GM19239 (cell line): ENCODE results near the gene PYCARD.

Experiments used
- DNase-seq: peaks from one replicate; pipeline ENCODE4 v3.0.0; 2011; ENCODE audit warnings: low spot score; ENCODE audit not compliant: insufficient read length
- FAIRE-seq: peaks from 2 replicates; lab custom pipeline; 2011; peaks lifted over from hg19 to GRCh38; lab: Jason Lieb, UNC

The PYCARD gene

DNA sequence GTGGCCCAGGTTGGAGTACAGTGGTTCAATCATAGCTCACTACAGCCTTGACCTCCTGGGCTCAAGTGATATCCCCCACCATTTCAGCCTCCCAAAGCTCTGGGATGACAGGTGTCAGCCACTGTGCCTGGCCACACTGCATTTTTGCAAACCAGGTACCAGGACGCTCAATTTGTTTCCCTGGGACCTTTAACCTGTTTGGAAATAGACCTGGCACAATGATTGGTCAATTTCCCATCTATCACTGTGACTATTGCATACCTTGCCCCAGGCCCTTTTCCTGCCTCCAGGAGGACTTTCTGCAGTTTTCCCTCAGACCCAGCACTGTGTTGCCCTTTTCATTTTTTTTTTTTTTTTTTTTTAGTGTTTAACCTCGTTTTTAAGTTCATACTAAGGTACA lies 33.7 kb downstream of the PYCARD start:
- FAIRE-seq: no peak
- no peak for DNase-seq

DNA sequence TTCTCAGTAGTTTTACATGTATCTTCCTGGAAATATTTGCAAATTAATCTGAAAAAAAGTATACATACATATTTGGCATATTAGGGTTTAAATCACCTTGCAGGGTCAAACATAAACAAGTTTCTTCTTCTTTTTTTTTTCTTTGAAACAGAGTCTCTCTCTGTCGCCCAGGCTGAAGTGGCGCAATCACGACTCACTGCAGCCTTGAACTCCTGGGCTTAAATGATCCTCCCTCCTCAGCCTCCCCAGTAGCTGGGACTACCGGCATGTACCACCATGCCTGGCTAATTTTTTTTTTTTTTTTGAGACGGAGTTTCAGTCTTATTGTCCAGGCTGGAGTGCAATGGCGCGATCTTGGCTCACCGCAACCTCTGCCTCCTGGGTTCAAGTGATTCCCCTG lies 35.2 kb downstream of the PYCARD start:
- no peak for FAIRE-seq
- no peak for DNase-seq

DNA sequence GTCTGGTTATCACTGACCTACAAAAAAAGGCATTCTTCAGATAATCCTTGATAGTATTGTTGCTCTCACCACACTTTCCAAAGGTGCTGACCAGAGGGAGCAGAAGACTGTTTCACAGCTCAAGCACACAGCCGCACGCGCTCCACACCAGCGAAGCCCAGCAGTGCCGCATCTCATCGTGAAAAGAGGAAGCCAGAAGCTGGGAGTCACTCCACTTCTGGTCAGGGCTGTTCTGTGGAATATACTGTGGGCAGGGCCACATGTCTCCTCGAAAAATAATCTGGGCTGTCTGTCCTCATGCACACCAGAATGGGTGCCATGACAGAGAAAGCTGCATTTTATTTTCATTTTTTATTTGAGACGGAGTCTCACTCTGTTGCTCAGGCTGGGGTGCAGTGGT lies 45.4 kb downstream of the PYCARD start:
- FAIRE-seq: no peak
- no peak for DNase-seq
